ENCODE results near the gene MORF4L2. TPM values are rescaled to one million over a fixed set of nuclear protein-coding genes. Genes with fewer than 3 reads are reported as not detected.

MORF4L2 gene
- total and polyA plus RNA-seq, 2 experiments from 2014 or later = 311 to 315 TPM

GRCh38 chrX:103726477-103726876 is 40.0 kb upstream of the MORF4L2 start:
- ATAC-seq (no peak), DNase-seq (ENCODE audit: low spot score) (no peak)
- peaks cover 2% of the 10 kb centered on the region for H3K27me3 Mint-ChIP-seq (ENCODE audit: insufficient read depth, low read depth, poor library complexity)
- peaks cover 47% of the 10 kb centered on the region for H3K4me1 Mint-ChIP-seq
- no peaks in the 10 kb centered on the region for H3K36me3 Mint-ChIP-seq (ENCODE audit: low read depth)
- Histone ChIP-seq H3K79me2 (replicated peaks; ENCODE audit: insufficient read depth) (no peaks in the 10 kb centered on the region), H3K9me2 (ENCODE audit: insufficient read depth) (no peaks in the 10 kb centered on the region), H3F3A (replicated peaks; ENCODE audit: low read depth) (no peaks in the 10 kb centered on the region), H3K4me3 (no peak overlapping the region), H3K27me3 (ENCODE audit: insufficient read depth) (no peaks in the 10 kb centered on the region), H2AFZ (no peak overlapping the region), H3K4me2 (no peak overlapping the region), H3K36me3 (ENCODE audit: insufficient read depth) (no peaks in the 10 kb centered on the region), H3K4me1 (ENCODE audit: insufficient read depth) (peaks cover 31% of the 10 kb centered on the region), H4K20me1 (replicated peaks; ENCODE audit: insufficient read depth) (no peaks in the 10 kb centered on the region), H3K27ac (ENCODE audit: low read depth) (no peak overlapping the region)
- no peak overlapping the region for H3K27ac Mint-ChIP-seq
- no peak for TF ChIP-seq ZNF331 (CRISPR knock-in tag; IDR thresholded peaks at IDR 0.05; ENCODE audit: low read depth)
- TF ChIP-seq NANOG (IDR thresholded peaks at IDR 0.05; ENCODE audit: borderline replicate concordance) = no peak
- no peak for TF ChIP-seq ZNF462 (CRISPR knock-in tag; IDR thresholded peaks at IDR 0.05)
- no peak for TF ChIP-seq CTCF (conservative IDR thresholded peaks at IDR 0.05; ENCODE audit: low read depth in 2 of 2)
- TF ChIP-seq ZNF114 (CRISPR knock-in tag; IDR thresholded peaks at IDR 0.05) = no peak
- no peak for TF ChIP-seq EZH2phosphoT487 (IDR thresholded peaks at IDR 0.05; ENCODE audit: unreplicated experiment)
- H3K9me3 Mint-ChIP-seq = no peaks in the 10 kb centered on the region; the same call in 2 of the 3 replicates
- no peak overlapping the region for H3K4me3 Mint-ChIP-seq

Data from GM23338 (cell line).